Lower leg skin (tissue), 3 donors: ENCODE results near the gene CDR2L.

Experiments used
- CTCF ChIP-seq, 3 donors: fragments of 450-650 bp; IDR thresholded peaks; one replicate each; pipeline ENCODE4 v1.5.1; 2016; ENCODE audit warnings: antibody characterized with exemption in 3 of 3, mild to moderate bottlenecking in 3 of 3, moderate library complexity in 2 of 3
- POLR2A ChIP-seq, 2 donors: fragments of 450-650 bp; IDR thresholded peaks; one replicate each; pipeline ENCODE4 v1.6.1; 2016 to 2017; ENCODE audit warnings: antibody characterized with exemption in 2 of 2, mild to moderate bottlenecking in 1 of 2, moderate library complexity in 1 of 2

DNA sequence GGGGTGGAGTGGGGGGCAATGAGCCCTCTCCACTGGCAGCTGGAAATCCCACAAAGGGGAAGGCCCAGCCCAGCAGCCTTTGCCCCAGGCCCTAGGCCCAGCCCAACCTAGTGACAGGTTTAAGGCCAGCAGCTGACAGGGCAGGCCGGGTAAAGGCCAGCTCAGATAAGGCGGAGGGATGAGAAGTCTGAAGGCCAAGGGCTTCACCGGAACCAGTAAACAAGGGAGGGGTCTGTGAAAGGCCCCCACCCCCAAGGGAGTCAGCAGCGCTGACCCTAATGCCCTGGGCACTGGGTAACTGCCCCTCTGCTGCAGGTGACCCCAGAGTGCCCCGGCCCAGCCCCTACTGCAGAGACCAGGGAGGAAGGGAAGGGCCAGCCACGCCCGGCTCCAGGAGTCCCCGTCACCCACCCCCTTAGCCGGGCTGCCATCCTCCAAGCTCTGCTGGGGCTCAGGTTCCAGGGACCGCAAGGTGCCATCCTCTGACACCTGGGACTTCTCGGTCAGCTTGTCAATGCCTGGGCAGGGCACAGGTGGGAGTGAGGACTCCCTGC is 34.2 kb upstream of the CDR2L start:
- TF ChIP-seq CTCF (IDR thresholded peaks at IDR 0.05) (no peak), POLR2A (IDR thresholded peaks at IDR 0.05) (no peak)
